22Rv1 (cell line): ENCODE data around the gene SPRY4.

Source experiments
- H3K27ac ChIP-seq: fragments of 450-650 bp; 2 replicates; pipeline ENCODE4 v1.5.1; 2017
- CTCF ChIP-seq: fragments of 450-650 bp; IDR thresholded peaks from 2 replicates; pipeline ENCODE4 v1.5.1; 2017; ENCODE audit warnings: mild to moderate bottlenecking
- ZFX ChIP-seq: fragments of 450-650 bp; IDR thresholded peaks from 2 replicates; pipeline ENCODE4 v1.6.1; 2017; ENCODE audit warnings: antibody characterized with exemption, borderline replicate concordance

Gene SPRY4

GRCh38 chr5:142360051-142360498 lies 35.3 kb upstream of the SPRY4 start:
- H3K27ac ChIP-seq, result peak overlapping the region; percentile 63
- no peak for TF ChIP-seq CTCF
- TF ChIP-seq ZFX, result no peak

- no peak overlapping the region for H3K27ac ChIP-seq
- no peak for TF ChIP-seq ZFX
- TF ChIP-seq CTCF, result no peak
Measured at GRCh38 chr5:142358648-142359047, 33.8 kb upstream of the SPRY4 start.

- no peak for TF ChIP-seq ZFX
- no peak for TF ChIP-seq CTCF
- peak overlapping the region; percentile 86 for H3K27ac ChIP-seq
Measured at GRCh38 chr5:142358121-142358520, 33.3 kb upstream of the SPRY4 start.

- no peak for TF ChIP-seq CTCF
- TF ChIP-seq ZFX, result no peak
- H3K27ac ChIP-seq, result peak overlapping the region; percentile 86
Measured at GRCh38 chr5:142357469-142358090, 32.8 kb upstream of the SPRY4 start.

- peak overlapping the region; percentile 86 for H3K27ac ChIP-seq
- TF ChIP-seq ZFX (no peak), CTCF (no peak)
Measured at GRCh38 chr5:142356716-142357468, 32.1 kb upstream of the SPRY4 start.

- TF ChIP-seq CTCF, result no peak
- no peak for TF ChIP-seq ZFX
- H3K27ac ChIP-seq, result peak overlapping the region; percentile 86
Measured at GRCh38 chr5:142356349-142356715, 31.5 kb upstream of the SPRY4 start.

- H3K27ac ChIP-seq, result peak overlapping the region; percentile 43
- no peak for TF ChIP-seq CTCF
- TF ChIP-seq ZFX, result no peak
Measured at GRCh38 chr5:142353071-142353472, 28.3 kb upstream of the SPRY4 start.
